Peyer's patch (tissue), 4 donors: ENCODE data around the gene DDRGK1. TPM values are rescaled to one million over a fixed set of nuclear protein-coding genes. Genes with fewer than 3 reads are reported as not detected.

Experiments used
- DNase-seq, 3 donors: peaks; one replicate each; pipeline ENCODE4 v3.0.0-alpha.2; 2017 to 2019
- H3K27ac ChIP-seq, 4 donors: fragments of 200-600 bp; sonication (generic); one replicate each; pipeline ENCODE4 v1.5.1; 2016 to 2019
- H3K27me3 ChIP-seq, 2 donors: fragments of 200-600 bp; sonication (generic); one replicate each; pipeline ENCODE4 v1.5.1; 2019
- H3K36me3 ChIP-seq, 3 donors: fragments of 200-600 bp; sonication (generic); one replicate each; pipeline ENCODE4 v1.5.1; 2016 to 2019
- H3K4me1 ChIP-seq, 4 donors: fragments of 200-600 bp; sonication (generic); one replicate each; pipeline ENCODE4 v1.5.1; 2016 to 2019
- H3K4me3 ChIP-seq, 4 donors: fragments of 200-600 bp; sonication (generic); 1 replicate in 3 of 4; 2 replicates in 1 of 4; pipeline ENCODE4 v1.5.1; 2016 to 2019; ENCODE audit warnings: mild to moderate bottlenecking in 1 of 4
- H3K9me3 ChIP-seq, 4 donors: fragments of 200-600 bp; sonication (generic); one replicate each; pipeline ENCODE4 v1.5.1; 2016 to 2019; ENCODE audit warnings: mild to moderate bottlenecking in 1 of 4
- POLR2A ChIP-seq, 2 donors: fragments of 450-650 bp; IDR thresholded peaks; one replicate each; pipeline ENCODE4 v1.5.1; 2017; ENCODE audit warnings: antibody characterized with exemption in 2 of 2, mild to moderate bottlenecking in 2 of 2, moderate library complexity in 2 of 2
- total RNA-seq, 4 donors: library from RNA; depleted of rRNA; stranded (reverse); fragments of >200 nt; gene quantifications; one replicate each; pipeline ENCODE4 v1.1.0, GENCODE V29; 2016
- TF ChIP-seq, protein P1 (sequence below), 6 experiments: fragments of 450-650 bp in 4 of 6; fragments of 200-600 bp in 2 of 6; sonication (generic) in 1 of 6; IDR thresholded peaks; one replicate each; pipeline ENCODE4 v1.5.1; 2017 to 2019; ENCODE audit warnings: antibody characterized with exemption in 6 of 6, mild to moderate bottlenecking in 3 of 6, moderate library complexity in 1 of 6

DDRGK1 gene
- total RNA-seq, 4 donors from 2014 or later = 72.9 to 111 (median 92.5) TPM

DNA sequence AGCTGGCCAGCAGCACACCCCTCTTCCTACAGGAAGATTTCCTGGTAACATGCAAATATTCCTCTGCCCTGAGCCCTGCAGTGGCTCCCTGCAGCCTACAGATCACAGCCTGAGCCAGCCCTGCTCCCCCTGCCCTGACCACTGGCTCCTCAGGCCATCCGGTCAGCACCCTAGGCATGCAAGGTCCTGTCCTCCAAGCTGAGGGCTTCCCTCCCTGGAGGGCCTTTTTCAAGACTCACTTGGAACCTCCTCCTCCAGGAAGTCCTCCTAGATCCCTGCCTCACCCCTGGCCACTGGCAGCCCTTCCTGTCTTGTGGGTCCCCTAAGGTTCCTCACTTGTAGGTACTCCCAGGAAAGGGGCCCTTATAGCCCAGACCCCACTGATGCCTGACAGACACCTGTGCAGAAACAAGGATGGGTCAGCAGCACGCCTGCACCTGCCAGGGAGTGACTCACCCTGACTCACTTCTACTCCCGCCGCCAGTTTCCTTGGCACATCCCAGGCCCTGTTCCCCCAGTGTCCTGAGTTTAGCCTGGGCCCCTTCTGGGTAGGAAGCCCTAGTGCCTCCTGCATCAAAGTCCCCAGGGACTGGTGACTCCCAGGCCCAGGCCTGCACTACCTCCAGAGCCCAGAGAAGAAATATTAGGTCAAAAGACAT lies 31.3 kb upstream of the DDRGK1 start:
- H3K36me3 ChIP-seq = no peaks in the 10 kb centered on the region
- H3K4me3 ChIP-seq = no peak overlapping the region
- peaks cover 3 to 24% (median 7%) of the 10 kb centered on the region in 4 donors for H3K4me1 ChIP-seq
- peak in 1 of 3 donors; percentile 41 for DNase-seq
- H3K9me3 ChIP-seq = no peaks in the 10 kb centered on the region
- TF ChIP-seq, protein P1, sequence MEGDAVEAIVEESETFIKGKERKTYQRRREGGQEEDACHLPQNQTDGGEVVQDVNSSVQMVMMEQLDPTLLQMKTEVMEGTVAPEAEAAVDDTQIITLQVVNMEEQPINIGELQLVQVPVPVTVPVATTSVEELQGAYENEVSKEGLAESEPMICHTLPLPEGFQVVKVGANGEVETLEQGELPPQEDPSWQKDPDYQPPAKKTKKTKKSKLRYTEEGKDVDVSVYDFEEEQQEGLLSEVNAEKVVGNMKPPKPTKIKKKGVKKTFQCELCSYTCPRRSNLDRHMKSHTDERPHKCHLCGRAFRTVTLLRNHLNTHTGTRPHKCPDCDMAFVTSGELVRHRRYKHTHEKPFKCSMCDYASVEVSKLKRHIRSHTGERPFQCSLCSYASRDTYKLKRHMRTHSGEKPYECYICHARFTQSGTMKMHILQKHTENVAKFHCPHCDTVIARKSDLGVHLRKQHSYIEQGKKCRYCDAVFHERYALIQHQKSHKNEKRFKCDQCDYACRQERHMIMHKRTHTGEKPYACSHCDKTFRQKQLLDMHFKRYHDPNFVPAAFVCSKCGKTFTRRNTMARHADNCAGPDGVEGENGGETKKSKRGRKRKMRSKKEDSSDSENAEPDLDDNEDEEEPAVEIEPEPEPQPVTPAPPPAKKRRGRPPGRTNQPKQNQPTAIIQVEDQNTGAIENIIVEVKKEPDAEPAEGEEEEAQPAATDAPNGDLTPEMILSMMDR (IDR thresholded peaks at IDR 0.05) = no peak
- TF ChIP-seq POLR2A (IDR thresholded peaks at IDR 0.05) = no peak
- H3K27me3 ChIP-seq = peaks cover 0 to 14% of the 10 kb centered on the region in 2 donors
- no peak overlapping the region for H3K27ac ChIP-seq

DNA sequence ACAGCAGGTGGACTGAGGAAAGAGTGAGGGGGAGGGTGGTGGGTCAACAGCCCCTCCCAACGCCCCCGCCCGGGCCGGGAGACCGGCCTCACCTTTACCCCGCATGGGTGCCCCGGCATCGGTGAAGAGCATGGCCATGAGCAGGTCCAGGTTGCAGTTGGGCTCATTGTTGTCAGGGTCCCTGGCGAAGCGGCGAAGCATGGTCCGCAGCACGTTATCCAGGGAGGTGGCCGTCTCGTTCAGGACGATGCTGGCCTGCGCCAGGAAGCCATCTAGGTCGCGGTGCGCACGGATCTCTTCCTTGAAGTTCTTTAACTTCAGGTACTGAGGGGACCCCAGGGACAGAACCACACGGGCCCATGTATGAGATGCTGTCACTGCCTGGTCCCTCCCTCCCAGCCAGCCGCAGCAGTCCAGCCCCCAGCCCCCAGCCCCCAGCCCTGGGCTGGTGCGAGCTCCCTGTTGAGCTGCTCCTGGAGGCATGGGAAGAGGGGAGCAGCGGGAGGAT lies 29.6 kb upstream of the DDRGK1 start:
- Histone ChIP-seq H3K9me3 (no peaks in the 10 kb centered on the region), H3K4me3 (no peak overlapping the region), H3K27ac (no peak overlapping the region), H3K4me1 (peaks cover 3 to 13% (median 5%) of the 10 kb centered on the region in 4 donors), H3K36me3 (no peaks in the 10 kb centered on the region), H3K27me3 (peaks cover 0 to 7% of the 10 kb centered on the region in 2 donors)
- no peak for TF ChIP-seq POLR2A (IDR thresholded peaks at IDR 0.05)
- TF ChIP-seq, protein P1 (IDR thresholded peaks at IDR 0.05) = no peak
- no peak for DNase-seq

DNA sequence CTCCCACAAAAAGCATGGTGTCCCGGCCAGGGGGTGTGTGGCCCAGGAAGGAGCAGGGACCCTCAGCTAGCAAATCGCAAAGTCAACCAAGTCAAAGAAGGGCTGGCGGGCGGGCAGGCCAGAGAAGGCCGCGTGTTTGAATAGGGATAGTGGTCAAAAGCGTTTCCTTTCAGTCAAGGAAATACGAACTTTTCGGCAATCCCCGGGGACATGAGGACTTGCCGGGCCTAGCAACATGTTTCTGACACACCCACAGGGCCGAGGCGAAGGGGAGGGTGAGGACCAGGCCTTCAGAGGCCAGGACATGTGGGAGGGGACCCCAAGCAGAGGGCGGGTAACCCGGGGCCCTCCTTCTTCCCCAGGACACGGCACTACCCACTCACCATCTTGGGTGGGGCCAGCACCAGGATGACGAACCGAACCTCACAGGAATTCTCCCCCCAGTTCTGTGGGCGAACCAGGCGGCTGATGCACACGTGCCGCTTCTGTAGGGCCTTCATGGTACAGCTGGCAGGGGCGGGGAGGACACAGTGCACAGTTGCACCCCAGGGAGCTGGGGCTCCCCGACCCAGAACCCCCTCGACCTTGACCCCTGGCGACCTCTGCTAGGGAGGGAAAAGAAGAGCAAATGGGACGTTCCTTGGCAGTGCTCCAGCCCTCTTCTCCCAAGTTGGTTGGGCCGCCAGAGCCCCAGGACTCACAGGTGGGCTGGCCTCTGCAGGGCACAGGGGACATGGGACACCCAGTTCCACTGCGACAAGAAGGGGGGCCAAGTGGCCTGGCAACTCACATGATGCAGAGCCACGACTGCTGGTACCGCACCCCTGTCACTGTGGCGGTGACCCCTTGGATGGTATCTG lies 28.9 kb upstream of the DDRGK1 start:
- no peak overlapping the region for H3K4me3 ChIP-seq
- no peak overlapping the region for H3K27ac ChIP-seq
- DNase-seq = no peak
- H3K9me3 ChIP-seq = no peaks in the 10 kb centered on the region
- TF ChIP-seq POLR2A (IDR thresholded peaks at IDR 0.05) = no peak
- TF ChIP-seq, protein P1 (IDR thresholded peaks at IDR 0.05) = no peak
- no peaks in the 10 kb centered on the region for H3K36me3 ChIP-seq
- H3K27me3 ChIP-seq = peaks cover 0 to 7% of the 10 kb centered on the region in 2 donors
- peaks cover 1 to 7% (median 5%) of the 10 kb centered on the region in 4 donors for H3K4me1 ChIP-seq

DNA sequence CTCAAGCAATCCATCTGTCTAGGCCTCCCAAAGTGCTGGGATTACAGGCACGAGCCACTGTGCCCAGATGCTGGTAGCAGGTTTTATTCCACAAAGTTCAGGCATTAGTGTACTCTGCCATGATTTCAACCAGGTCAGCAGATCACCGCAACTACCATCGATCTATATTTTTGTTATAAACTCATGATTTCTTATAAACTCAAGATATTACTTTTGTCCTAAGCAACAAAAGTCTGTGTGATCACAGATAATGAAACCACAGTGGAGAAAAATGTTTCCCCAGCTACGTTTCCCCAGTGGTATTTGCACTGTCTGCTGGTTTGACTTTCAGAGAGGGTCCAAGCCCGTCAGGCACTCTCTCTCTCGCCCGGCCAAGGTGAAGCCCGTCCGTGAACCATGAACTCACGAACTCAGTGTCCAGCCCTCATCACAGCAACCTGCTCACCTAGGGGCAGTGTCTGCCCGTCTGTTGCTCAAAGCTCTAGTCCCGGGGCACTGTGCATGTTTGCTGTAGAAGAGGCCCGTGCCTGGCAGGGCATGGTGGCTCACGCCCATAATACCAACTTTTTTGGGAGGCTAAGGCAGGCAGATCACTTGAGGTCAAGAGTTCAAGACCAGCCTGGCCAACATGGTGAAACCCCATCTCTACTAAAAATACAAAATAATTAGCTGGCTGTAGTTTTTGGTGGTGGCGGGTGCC lies 27.6 kb upstream of the DDRGK1 start:
- no peak for DNase-seq
- no peak for TF ChIP-seq POLR2A (IDR thresholded peaks at IDR 0.05)
- TF ChIP-seq, protein P1 (IDR thresholded peaks at IDR 0.05) = no peak
- H3K9me3 ChIP-seq = no peaks in the 10 kb centered on the region

DNA sequence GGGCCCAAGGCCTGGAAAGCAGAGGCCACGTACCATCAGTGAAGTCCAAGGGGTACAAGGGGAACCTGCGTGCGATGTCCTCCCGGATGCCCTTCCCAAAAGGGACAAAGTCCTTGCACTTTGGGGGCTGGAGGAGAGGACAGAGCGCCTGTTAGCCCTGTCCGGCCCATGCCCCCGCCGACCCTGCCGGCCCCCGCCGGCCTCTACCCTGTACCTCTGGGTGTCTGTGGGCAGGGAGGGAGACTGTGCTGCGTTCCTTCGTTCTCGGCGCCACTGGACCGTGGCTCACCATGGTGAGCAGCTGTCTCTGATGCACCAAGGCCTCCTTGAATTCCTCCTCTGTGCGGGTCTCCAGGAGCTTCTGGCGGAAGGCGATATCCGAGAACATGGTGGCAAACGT lies 26.6 kb upstream of the DDRGK1 start:
- no peak overlapping the region for H3K27ac ChIP-seq
- DNase-seq = no peak
- no peak for TF ChIP-seq POLR2A (IDR thresholded peaks at IDR 0.05)
- H3K4me3 ChIP-seq = no peak overlapping the region
- no peaks in the 10 kb centered on the region for H3K36me3 ChIP-seq
- H3K4me1 ChIP-seq = no peaks in the 10 kb centered on the region
- H3K27me3 ChIP-seq = no peaks in the 10 kb centered on the region
- H3K9me3 ChIP-seq = no peaks in the 10 kb centered on the region

More for the DNA sequence above, 27.6 kb upstream of the DDRGK1 start:
- Histone ChIP-seq H3K27ac (no peak overlapping the region), H3K4me3 (no peak overlapping the region), H3K4me1 (no peaks in the 10 kb centered on the region), H3K36me3 (no peaks in the 10 kb centered on the region), H3K27me3 (no peaks in the 10 kb centered on the region)
